Measurements from ENCODE around the gene PID1. TPM values are rescaled to one million over a fixed set of nuclear protein-coding genes. Genes with fewer than 3 reads are reported as not detected.

Gene PID1
- total RNA-seq, 2 experiments from 2014 or later, result not detected

- H3K27me3 Mint-ChIP-seq, result no peaks in the 10 kb centered on the region
- no peaks in the 10 kb centered on the region for H3K4me1 Mint-ChIP-seq
- peaks cover 4% of the 10 kb centered on the region for H3K9me3 Mint-ChIP-seq
- ChIA-PET CTCF (interaction anchor here (0.9 kb wide), 1 partner anchor 157 kb away, joined by 3 read pairs; no protein-coding TSS in a partner anchor), POLR2A (no interaction called here)
- no peak overlapping the region for H3K27ac Mint-ChIP-seq
- H3K36me3 Mint-ChIP-seq (ENCODE audit: low read depth), result no peaks in the 10 kb centered on the region
- DNase-seq, result no peak
- no peak overlapping the region for H3K4me3 Mint-ChIP-seq
Measured at GRCh38 chr2:229050133-229050532, 221.0 kb downstream of the PID1 start.

GRCh38 chr2:229048134-229048533, 223.0 kb downstream of the PID1 start:
- Mint-ChIP-seq H3K27me3 (no peaks in the 10 kb centered on the region), H3K4me3 (no peak overlapping the region), H3K36me3 (ENCODE audit: low read depth) (no peaks in the 10 kb centered on the region), H3K4me1 (no peaks in the 10 kb centered on the region), H3K27ac (no peak overlapping the region), H3K9me3 (peaks cover 6% of the 10 kb centered on the region)
- POLR2A ChIA-PET, result no interaction called here
- DNase-seq, result no peak
- CTCF ChIA-PET, result no interaction called here

- no peak for DNase-seq
- no peak overlapping the region for H3K4me3 Mint-ChIP-seq
- no peaks in the 10 kb centered on the region for H3K36me3 Mint-ChIP-seq (ENCODE audit: low read depth)
- ChIA-PET POLR2A (no interaction called here), CTCF (no interaction called here)
- H3K4me1 Mint-ChIP-seq, result no peaks in the 10 kb centered on the region
- peaks cover 2% of the 10 kb centered on the region for H3K9me3 Mint-ChIP-seq
- no peaks in the 10 kb centered on the region for H3K27me3 Mint-ChIP-seq
- no peak overlapping the region for H3K27ac Mint-ChIP-seq
Measured at GRCh38 chr2:229045671-229046070, 225.4 kb downstream of the PID1 start.

- Mint-ChIP-seq H3K36me3 (ENCODE audit: low read depth) (no peaks in the 10 kb centered on the region), H3K4me1 (no peaks in the 10 kb centered on the region), H3K27me3 (no peaks in the 10 kb centered on the region), H3K4me3 (no peak overlapping the region), H3K27ac (no peak overlapping the region), H3K9me3 (peaks cover 2% of the 10 kb centered on the region)
- CTCF ChIA-PET, result no interaction called here
- no peak for DNase-seq
- POLR2A ChIA-PET, result no interaction called here
Measured at GRCh38 chr2:229044581-229044980, 226.5 kb downstream of the PID1 start.

GRCh38 chr2:229043681-229044080, 227.4 kb downstream of the PID1 start:
- Mint-ChIP-seq H3K36me3 (ENCODE audit: low read depth) (no peaks in the 10 kb centered on the region), H3K4me1 (no peaks in the 10 kb centered on the region), H3K27me3 (no peaks in the 10 kb centered on the region), H3K9me3 (peaks cover 2% of the 10 kb centered on the region), H3K27ac (no peak overlapping the region), H3K4me3 (no peak overlapping the region)
- ChIA-PET POLR2A (no interaction called here), CTCF (no interaction called here)
- DNase-seq, result no peak

GRCh38 chr2:229042349-229042748, 228.7 kb downstream of the PID1 start:
- POLR2A ChIA-PET, result no interaction called here
- Mint-ChIP-seq H3K27me3 (no peaks in the 10 kb centered on the region), H3K27ac (no peak overlapping the region), H3K36me3 (ENCODE audit: low read depth) (no peaks in the 10 kb centered on the region), H3K4me3 (no peak overlapping the region), H3K9me3 (peaks cover 2% of the 10 kb centered on the region), H3K4me1 (no peaks in the 10 kb centered on the region)
- no peak for DNase-seq
- CTCF ChIA-PET, result no interaction called here

- no peaks in the 10 kb centered on the region for H3K4me1 Mint-ChIP-seq
- no peaks in the 10 kb centered on the region for H3K36me3 Mint-ChIP-seq (ENCODE audit: low read depth)
- DNase-seq, result no peak
- H3K4me3 Mint-ChIP-seq, result no peak overlapping the region
- CTCF ChIA-PET, result no interaction called here
- POLR2A ChIA-PET, result no interaction called here
- H3K27ac Mint-ChIP-seq, result no peak overlapping the region
- peaks cover 2% of the 10 kb centered on the region for H3K9me3 Mint-ChIP-seq
- no peaks in the 10 kb centered on the region for H3K27me3 Mint-ChIP-seq
Measured at GRCh38 chr2:229041691-229042090, 229.4 kb downstream of the PID1 start.

- H3K27me3 Mint-ChIP-seq, result no peaks in the 10 kb centered on the region
- H3K36me3 Mint-ChIP-seq (ENCODE audit: low read depth), result no peaks in the 10 kb centered on the region
- ChIA-PET CTCF (no interaction called here), POLR2A (interaction anchor here (0.6 kb wide), 1 partner anchor 462 kb away, joined by 3 read pairs; no protein-coding TSS in a partner anchor)
- DNase-seq, result no peak
- H3K27ac Mint-ChIP-seq, result no peak overlapping the region
- no peaks in the 10 kb centered on the region for H3K9me3 Mint-ChIP-seq
- H3K4me1 Mint-ChIP-seq, result no peaks in the 10 kb centered on the region
- no peak overlapping the region for H3K4me3 Mint-ChIP-seq
Measured at GRCh38 chr2:229037621-229038020, 233.5 kb downstream of the PID1 start.

- Mint-ChIP-seq H3K4me1 (no peaks in the 10 kb centered on the region), H3K36me3 (ENCODE audit: low read depth) (no peaks in the 10 kb centered on the region), H3K4me3 (no peak overlapping the region), H3K9me3 (peaks cover 4% of the 10 kb centered on the region), H3K27me3 (no peaks in the 10 kb centered on the region), H3K27ac (no peak overlapping the region)
- DNase-seq, result no peak
- ChIA-PET POLR2A (no interaction called here), CTCF (no interaction called here)
Measured at GRCh38 chr2:229033816-229034215, 237.3 kb downstream of the PID1 start.

GRCh38 chr2:229032608-229033234, 238.4 kb downstream of the PID1 start:
- Mint-ChIP-seq H3K4me3 (no peak overlapping the region), H3K27ac (no peak overlapping the region), H3K36me3 (ENCODE audit: low read depth) (no peaks in the 10 kb centered on the region), H3K4me1 (no peaks in the 10 kb centered on the region), H3K9me3 (peaks cover 4% of the 10 kb centered on the region), H3K27me3 (no peaks in the 10 kb centered on the region)
- DNase-seq, result no peak
- ChIA-PET POLR2A (no interaction called here), CTCF (no interaction called here)

GRCh38 chr2:229027353-229028105, 243.6 kb downstream of the PID1 start:
- no peak overlapping the region for H3K27ac Mint-ChIP-seq
- no peaks in the 10 kb centered on the region for H3K36me3 Mint-ChIP-seq (ENCODE audit: low read depth)
- H3K4me1 Mint-ChIP-seq, result no peaks in the 10 kb centered on the region
- POLR2A ChIA-PET, result no interaction called here
- DNase-seq, result no peak
- CTCF ChIA-PET, result no interaction called here
- no peak overlapping the region for H3K4me3 Mint-ChIP-seq
- H3K27me3 Mint-ChIP-seq, result no peaks in the 10 kb centered on the region
- peaks cover 6% of the 10 kb centered on the region for H3K9me3 Mint-ChIP-seq

- peaks cover 2% of the 10 kb centered on the region for H3K9me3 Mint-ChIP-seq
- POLR2A ChIA-PET, result no interaction called here
- no peak overlapping the region for H3K4me3 Mint-ChIP-seq
- DNase-seq, result no peak
- H3K27me3 Mint-ChIP-seq, result no peaks in the 10 kb centered on the region
- H3K36me3 Mint-ChIP-seq (ENCODE audit: low read depth), result no peaks in the 10 kb centered on the region
- CTCF ChIA-PET, result no interaction called here
- no peak overlapping the region for H3K27ac Mint-ChIP-seq
- no peaks in the 10 kb centered on the region for H3K4me1 Mint-ChIP-seq
Measured at GRCh38 chr2:229025653-229026052, 245.4 kb downstream of the PID1 start.

GRCh38 chr2:229022652-229023051, 248.4 kb downstream of the PID1 start:
- H3K36me3 Mint-ChIP-seq (ENCODE audit: low read depth), result no peaks in the 10 kb centered on the region
- ChIA-PET POLR2A (no interaction called here), CTCF (no interaction called here)
- peaks cover 4% of the 10 kb centered on the region for H3K9me3 Mint-ChIP-seq
- H3K27me3 Mint-ChIP-seq, result no peaks in the 10 kb centered on the region
- no peak overlapping the region for H3K4me3 Mint-ChIP-seq
- DNase-seq, result no peak
- H3K4me1 Mint-ChIP-seq, result no peaks in the 10 kb centered on the region
- no peak overlapping the region for H3K27ac Mint-ChIP-seq

- no peak overlapping the region for H3K4me3 Mint-ChIP-seq
- no peak overlapping the region for H3K27ac Mint-ChIP-seq
- no peaks in the 10 kb centered on the region for H3K4me1 Mint-ChIP-seq
- peaks cover 2% of the 10 kb centered on the region for H3K9me3 Mint-ChIP-seq
- ChIA-PET POLR2A (no interaction called here), CTCF (no interaction called here)
- H3K27me3 Mint-ChIP-seq, result no peaks in the 10 kb centered on the region
- no peak for DNase-seq
- no peaks in the 10 kb centered on the region for H3K36me3 Mint-ChIP-seq (ENCODE audit: low read depth)
Measured at GRCh38 chr2:229022071-229022470, 249.0 kb downstream of the PID1 start.

All from activated CD4-positive, alpha-beta T cell treated with anti-CD3 and anti-CD28 coated beads, Interleukin-2, amount 10 ng/mL, durations not matched to agents 7 days and 5 days (primary cell).